PC-3 (cell line): Measurements from ENCODE around the gene SERPINA5. TPM values are rescaled to one million over a fixed set of nuclear protein-coding genes. Genes with fewer than 3 reads are reported as not detected.
"Not testable (repeated sequence)": the region's sequence is repeated elsewhere in the genome, so short reads cannot be mapped to it uniquely, and the experiment has no call there.

Source experiments
- ATAC-seq: fragments of 200-7000 bp; cut with Tn5 transposase; 2 replicates; pipeline ENCODE4 v1.9.1; 2020; ENCODE audit warnings: mild to moderate bottlenecking, moderate library complexity
- BruUV-seq: library from RNA; stranded (reverse); fragments of 400-500 nt; replicated peaks from 2 replicates; lab custom pipeline; 2021; lab: Mats Ljungman, UMichigan
- CTCF ChIA-PET: fragments of 300-600 bp; sonication (Branson Sonifier 250); formaldehyde crosslinking; loops from one replicate; lab custom pipeline; 2022; ENCODE audit warnings: antibody characterized with exemption; lab: Charles Lee
- POLR2A ChIA-PET: fragments of 300-600 bp; sonication (Branson Sonifier 250); formaldehyde crosslinking; loops from one replicate; lab custom pipeline; 2022; ENCODE audit warnings: antibody characterized with exemption; ENCODE audit not compliant: unreplicated experiment; lab: Charles Lee
- DNase-seq: peaks from one replicate; pipeline ENCODE4 v3.0.0-alpha.2; 2015
- H2AFZ ChIP-seq: fragments of 300-600 bp; sonication (generic); 2 replicates; pipeline ENCODE4 v1.6.0; 2016; ENCODE audit warnings: antibody characterized with exemption, low read length
- H3F3A ChIP-seq: fragments of 300-600 bp; sonication (generic); one replicate; pipeline ENCODE4 v1.6.0; 2017; ENCODE audit warnings: antibody characterized with exemption, low read length, control low read depth, mild to moderate bottlenecking; ENCODE audit not compliant: unreplicated experiment
- H3K27ac ChIP-seq: fragments of 300-600 bp; sonication (generic); 2 replicates; pipeline ENCODE4 v1.5.1; 2016; ENCODE audit warnings: mild to moderate bottlenecking, low read length
- H3K27me3 ChIP-seq: fragments of 300-600 bp; sonication (generic); 2 replicates; pipeline ENCODE4 v1.6.1; 2016; ENCODE audit warnings: low read length, mixed read lengths
- H3K36me3 ChIP-seq: fragments of 300-600 bp; sonication (generic); 2 replicates; pipeline ENCODE4 v1.6.1; 2016; ENCODE audit warnings: low read depth, mixed run types, low read length, mixed read lengths
- H3K4me1 ChIP-seq: fragments of 300-600 bp; sonication (generic); 2 replicates; pipeline ENCODE4 v1.5.1; 2016; ENCODE audit warnings: low read length; ENCODE audit not compliant: insufficient read depth
- H3K4me2 ChIP-seq: fragments of 300-600 bp; sonication (generic); 2 replicates; pipeline ENCODE4 v1.6.0; 2016; ENCODE audit warnings: low read length
- H3K4me3 ChIP-seq: fragments of 300-600 bp; sonication (generic); 2 replicates; pipeline ENCODE4 v1.5.1; 2016; ENCODE audit warnings: mild to moderate bottlenecking, low read length, mixed read lengths
- H3K79me2 ChIP-seq: fragments of 300-600 bp; sonication (generic); 2 replicates; pipeline ENCODE4 v1.6.1; 2017; ENCODE audit warnings: low read length, mixed read lengths
- H3K9ac ChIP-seq: fragments of 300-600 bp; sonication (generic); 2 replicates; pipeline ENCODE4 v1.6.0; 2016; ENCODE audit warnings: mild to moderate bottlenecking, low read length
- H3K9me2 ChIP-seq: fragments of 300-600 bp; sonication (generic); replicated peaks from 2 replicates; pipeline ENCODE4 v1.6.1; 2016; ENCODE audit warnings: mixed run types, low read length, mixed read lengths
- H3K9me3 ChIP-seq: fragments of 300-600 bp; sonication (generic); 2 replicates; pipeline ENCODE4 v1.6.1; 2016; ENCODE audit warnings: low read length, mixed read lengths
- H4K20me1 ChIP-seq: fragments of 300-600 bp; sonication (generic); 2 replicates; pipeline ENCODE4 v1.6.1; 2016; ENCODE audit warnings: low read length, mixed read lengths
- CTCF ChIP-seq: fragments of 300-600 bp; sonication (generic); conservative IDR thresholded peaks from 2 replicates; pipeline ENCODE4 v1.5.1; 2017; ENCODE audit warnings: antibody characterized with exemption, low read depth, mild to moderate bottlenecking, low read length
- EZH2 ChIP-seq: fragments of 300-600 bp; sonication (generic); IDR thresholded peaks from one replicate; pipeline ENCODE4 v1.6.1; 2017; ENCODE audit warnings: antibody characterized with exemption, mild to moderate bottlenecking, low read length; ENCODE audit not compliant: unreplicated experiment
- EZH2phosphoT487 ChIP-seq: fragments of 300-600 bp; sonication (generic); IDR thresholded peaks from 2 replicates; pipeline ENCODE4 v1.6.1; 2018; ENCODE audit warnings: mild to moderate bottlenecking, antibody characterized with exemption, low read length, borderline replicate concordance
- intact Hi-C: fragments of 100-400 bp; cut with micrococcal nuclease; formaldehyde crosslinking; loops from 2 replicates; pipeline ENCODE4 v1.9.0; 2023
- total RNA-seq: library from RNA; depleted of rRNA; stranded (reverse); fragments of >200 nt; gene quantifications from 2 replicates; pipeline ENCODE4 v1.2.3, GENCODE V29; 2014

The SERPINA5 gene
- total RNA-seq, 1 experiment from 2014 or later: not detected

- no peaks in the 10 kb centered on the region for H3F3A ChIP-seq
- no peaks in the 10 kb centered on the region for H4K20me1 ChIP-seq
- no peak for ATAC-seq
- no TSS peak for BruUV-seq
- H3K27me3 ChIP-seq: no peaks in the 10 kb centered on the region
- no peak overlapping the region for H2AFZ ChIP-seq
- no peak for DNase-seq
- H3K4me3 ChIP-seq: no peak overlapping the region
- H3K79me2 ChIP-seq: no peaks in the 10 kb centered on the region
- H3K9me3 ChIP-seq: no peaks in the 10 kb centered on the region
- H3K4me2 ChIP-seq: no peak overlapping the region
- H3K36me3 ChIP-seq: no peaks in the 10 kb centered on the region
- H3K9ac ChIP-seq: no peak overlapping the region
- TF ChIP-seq CTCF (no peak), EZH2 (no peak), EZH2phosphoT487 (no peak)
- peaks cover 36% of the 10 kb centered on the region for H3K4me1 ChIP-seq
- POLR2A ChIA-PET: no interaction called here
- intact Hi-C loops: no loop called here
- H3K27ac ChIP-seq: no peak overlapping the region
- no peaks in the 10 kb centered on the region for H3K9me2 ChIP-seq
- CTCF ChIA-PET: no interaction called here
Measured at GRCh38 chr14:94602722-94603121, 21.5 kb downstream of the SERPINA5 start.

GRCh38 chr14:94605361-94605760, 24.1 kb downstream of the SERPINA5 start:
- ChIA-PET POLR2A (no interaction called here), CTCF (no interaction called here)
- Histone ChIP-seq H3K4me3 (no peak overlapping the region), H3K79me2 (no peaks in the 10 kb centered on the region), H3K27me3 (no peaks in the 10 kb centered on the region), H3K9ac (no peak overlapping the region), H3K9me3 (no peaks in the 10 kb centered on the region), H3K4me2 (no peak overlapping the region), H3K27ac (no peak overlapping the region), H3F3A (no peaks in the 10 kb centered on the region), H2AFZ (no peak overlapping the region), H4K20me1 (no peaks in the 10 kb centered on the region), H3K4me1 (peaks cover 14% of the 10 kb centered on the region), H3K9me2 (no peaks in the 10 kb centered on the region), H3K36me3 (no peaks in the 10 kb centered on the region)
- BruUV-seq: no TSS peak
- TF ChIP-seq EZH2phosphoT487 (no peak), CTCF (no peak), EZH2 (no peak)
- intact Hi-C loops: no loop called here
- DNase-seq (no peak), ATAC-seq (no peak)

- BruUV-seq, CTCF ChIA-PET, H3K79me2 ChIP-seq, H3K9ac ChIP-seq, H3K4me3 ChIP-seq, H3K27me3 ChIP-seq, H4K20me1 ChIP-seq, DNase-seq, H3K9me2 ChIP-seq, H3K27ac ChIP-seq, H3K36me3 ChIP-seq, H3K4me2 ChIP-seq, ATAC-seq, H2AFZ ChIP-seq, H3K4me1 ChIP-seq, intact Hi-C loops, H3K9me3 ChIP-seq, H3F3A ChIP-seq, POLR2A ChIA-PET: not testable (repeated sequence)
Measured at GRCh38 chr14:94608966-94609365, 27.7 kb downstream of the SERPINA5 start.
